Body of pancreas (tissue), 4 donors: Measurements from ENCODE around the gene RBPJL.

ENCODE experiments used
- POLR2A ChIP-seq, 3 donors: fragments of 450-650 bp; IDR thresholded peaks; one replicate each; pipeline ENCODE4 v1.6.1; 2016; ENCODE audit warnings: antibody characterized with exemption in 3 of 3, mild to moderate bottlenecking in 2 of 3
- TF ChIP-seq, protein P1 (sequence below), 7 experiments: fragments of 450-650 bp in 4 of 7; fragments of 200-600 bp in 3 of 7; sonication (generic) in 3 of 7; IDR thresholded peaks; one replicate each; pipeline ENCODE4 v1.5.1; 2016 to 2019; ENCODE audit warnings: antibody characterized with exemption in 7 of 7

DNA sequence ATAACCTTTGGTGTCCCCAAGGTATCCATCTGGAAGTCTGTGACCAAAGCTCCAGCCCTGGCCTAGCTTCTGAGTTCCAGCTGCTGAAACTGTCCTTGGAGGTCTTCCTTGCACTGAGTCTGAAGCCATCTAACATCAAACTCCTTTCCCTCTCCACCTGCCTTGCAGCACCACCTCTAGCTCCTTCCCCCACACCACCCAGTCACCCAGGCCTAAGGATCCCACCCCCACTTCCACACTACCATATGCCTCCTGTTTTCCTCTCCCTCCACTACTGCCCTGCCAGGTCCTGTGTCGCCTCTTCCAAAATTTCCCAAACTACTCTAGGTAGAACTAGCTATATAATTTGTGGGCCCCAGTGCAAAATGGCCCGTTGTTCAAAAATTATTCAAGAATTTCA is 12.3 kb downstream of the RBPJL start:
- TF ChIP-seq, protein P1, sequence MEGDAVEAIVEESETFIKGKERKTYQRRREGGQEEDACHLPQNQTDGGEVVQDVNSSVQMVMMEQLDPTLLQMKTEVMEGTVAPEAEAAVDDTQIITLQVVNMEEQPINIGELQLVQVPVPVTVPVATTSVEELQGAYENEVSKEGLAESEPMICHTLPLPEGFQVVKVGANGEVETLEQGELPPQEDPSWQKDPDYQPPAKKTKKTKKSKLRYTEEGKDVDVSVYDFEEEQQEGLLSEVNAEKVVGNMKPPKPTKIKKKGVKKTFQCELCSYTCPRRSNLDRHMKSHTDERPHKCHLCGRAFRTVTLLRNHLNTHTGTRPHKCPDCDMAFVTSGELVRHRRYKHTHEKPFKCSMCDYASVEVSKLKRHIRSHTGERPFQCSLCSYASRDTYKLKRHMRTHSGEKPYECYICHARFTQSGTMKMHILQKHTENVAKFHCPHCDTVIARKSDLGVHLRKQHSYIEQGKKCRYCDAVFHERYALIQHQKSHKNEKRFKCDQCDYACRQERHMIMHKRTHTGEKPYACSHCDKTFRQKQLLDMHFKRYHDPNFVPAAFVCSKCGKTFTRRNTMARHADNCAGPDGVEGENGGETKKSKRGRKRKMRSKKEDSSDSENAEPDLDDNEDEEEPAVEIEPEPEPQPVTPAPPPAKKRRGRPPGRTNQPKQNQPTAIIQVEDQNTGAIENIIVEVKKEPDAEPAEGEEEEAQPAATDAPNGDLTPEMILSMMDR (IDR thresholded peaks at IDR 0.05) = no peak
- TF ChIP-seq POLR2A (IDR thresholded peaks at IDR 0.05) = peak in 1 of 3 donors; percentile 51
